ENCODE results near the gene GRK5.

DNA sequence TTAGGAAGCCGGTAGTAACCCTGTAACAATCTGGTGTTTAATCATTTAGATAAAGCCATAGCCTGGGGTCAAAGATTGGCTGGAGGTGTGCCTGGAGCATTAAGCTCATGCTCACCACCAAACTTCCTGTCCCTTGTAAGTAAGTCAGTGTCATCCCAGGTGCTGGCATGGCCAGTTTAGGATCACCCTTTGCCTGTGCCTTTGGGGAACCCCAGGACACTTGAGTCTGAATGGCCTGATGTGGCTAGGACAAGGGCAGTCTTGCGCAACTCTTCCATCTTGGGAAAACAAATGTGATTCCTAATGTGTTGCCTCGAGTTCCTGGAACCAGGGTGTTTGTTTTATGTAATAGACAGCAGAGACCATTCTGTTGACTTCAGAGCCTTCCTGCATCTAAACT, 154.8 kb downstream of the GRK5 start:
- TF ChIP-seq, protein P1, sequence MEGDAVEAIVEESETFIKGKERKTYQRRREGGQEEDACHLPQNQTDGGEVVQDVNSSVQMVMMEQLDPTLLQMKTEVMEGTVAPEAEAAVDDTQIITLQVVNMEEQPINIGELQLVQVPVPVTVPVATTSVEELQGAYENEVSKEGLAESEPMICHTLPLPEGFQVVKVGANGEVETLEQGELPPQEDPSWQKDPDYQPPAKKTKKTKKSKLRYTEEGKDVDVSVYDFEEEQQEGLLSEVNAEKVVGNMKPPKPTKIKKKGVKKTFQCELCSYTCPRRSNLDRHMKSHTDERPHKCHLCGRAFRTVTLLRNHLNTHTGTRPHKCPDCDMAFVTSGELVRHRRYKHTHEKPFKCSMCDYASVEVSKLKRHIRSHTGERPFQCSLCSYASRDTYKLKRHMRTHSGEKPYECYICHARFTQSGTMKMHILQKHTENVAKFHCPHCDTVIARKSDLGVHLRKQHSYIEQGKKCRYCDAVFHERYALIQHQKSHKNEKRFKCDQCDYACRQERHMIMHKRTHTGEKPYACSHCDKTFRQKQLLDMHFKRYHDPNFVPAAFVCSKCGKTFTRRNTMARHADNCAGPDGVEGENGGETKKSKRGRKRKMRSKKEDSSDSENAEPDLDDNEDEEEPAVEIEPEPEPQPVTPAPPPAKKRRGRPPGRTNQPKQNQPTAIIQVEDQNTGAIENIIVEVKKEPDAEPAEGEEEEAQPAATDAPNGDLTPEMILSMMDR (IDR thresholded peaks at IDR 0.05): no peak
- no peak for TF ChIP-seq POLR2A (IDR thresholded peaks at IDR 0.05)

Data from right lobe of liver (tissue), 4 donors.